PC-9 (cell line): ENCODE measurements around the gene CNOT6L. TPM values are rescaled to one million over a fixed set of nuclear protein-coding genes. Genes with fewer than 3 reads are reported as not detected.

Source experiments
- BruUV-seq: library from RNA; stranded (reverse); fragments of 400-500 nt; replicated peaks from 2 replicates; lab custom pipeline; 2021; lab: Mats Ljungman, UMichigan
- CTCF ChIA-PET: fragments of 300-600 bp; sonication (Branson Sonifier 250); formaldehyde crosslinking; loops from one replicate; lab custom pipeline; 2022; ENCODE audit warnings: antibody characterized with exemption; lab: Charles Lee
- POLR2A ChIA-PET: fragments of 300-600 bp; sonication (Branson Sonifier 250); formaldehyde crosslinking; loops from one replicate; lab custom pipeline; 2022; ENCODE audit warnings: antibody characterized with exemption; ENCODE audit not compliant: unreplicated experiment; lab: Charles Lee
- DNase-seq, 2 experiments: peaks; one replicate each; pipeline versions ENCODE4 v3.0.0 to v3.0.0-alpha.2; 2015 to 2022; ENCODE audit warnings: mixed read lengths in 1 of 2
- H2AFZ ChIP-seq: fragments of 200-600 bp; sonication (generic); 2 replicates; pipeline ENCODE4 v1.8.1; 2017; ENCODE audit warnings: antibody characterized with exemption
- H3F3A ChIP-seq: fragments of 200-600 bp; sonication (generic); 2 replicates; pipeline ENCODE4 v1.8.1; 2017; ENCODE audit warnings: antibody characterized with exemption, mild to moderate bottlenecking, low read depth; ENCODE audit not compliant: insufficient read depth
- H3K27ac ChIP-seq: fragments of 200-600 bp; sonication (generic); 2 replicates; pipeline ENCODE4 v1.6.1; 2016; ENCODE audit warnings: mixed run types
- H3K27me3 ChIP-seq: fragments of 200-600 bp; sonication (generic); 2 replicates; pipeline ENCODE4 v1.6.1; 2016; ENCODE audit warnings: low read depth, mixed run types; ENCODE audit not compliant: insufficient read depth
- H3K36me3 ChIP-seq: fragments of 200-600 bp; sonication (generic); 2 replicates; pipeline ENCODE4 v1.6.1; 2016; ENCODE audit warnings: low read depth, mixed run types
- H3K4me1 ChIP-seq: fragments of 200-600 bp; sonication (generic); replicated peaks from 2 replicates; pipeline ENCODE4 v1.6.1; 2016; ENCODE audit warnings: mixed run types; ENCODE audit not compliant: insufficient read depth
- H3K4me2 ChIP-seq: fragments of 200-600 bp; sonication (generic); 2 replicates; pipeline ENCODE4 v1.6.1; 2017; ENCODE audit warnings: mixed run types
- H3K4me3 ChIP-seq: fragments of 200-600 bp; sonication (generic); 2 replicates; pipeline ENCODE4 v1.6.1; 2016; ENCODE audit warnings: mixed run types
- H3K79me2 ChIP-seq: fragments of 200-600 bp; sonication (generic); 2 replicates; pipeline ENCODE4 v1.6.1; 2017; ENCODE audit warnings: low read depth, mixed run types
- H3K9me2 ChIP-seq: fragments of 200-600 bp; sonication (generic); 2 replicates; pipeline ENCODE4 v1.8.1; 2017; ENCODE audit warnings: mild to moderate bottlenecking; ENCODE audit not compliant: insufficient read depth
- H3K9me3 ChIP-seq: fragments of 200-600 bp; sonication (generic); 2 replicates; pipeline ENCODE4 v1.8.1; 2016; ENCODE audit warnings: low read depth; ENCODE audit not compliant: insufficient read depth
- H4K20me1 ChIP-seq: fragments of 200-600 bp; sonication (generic); 2 replicates; pipeline ENCODE4 v1.8.1; 2017; ENCODE audit not compliant: insufficient read depth
- CTCF ChIP-seq: fragments of 200-600 bp; sonication (generic); conservative IDR thresholded peaks from 2 replicates; pipeline ENCODE4 v1.6.1; 2017; ENCODE audit warnings: mixed run types, antibody characterized with exemption, mild to moderate bottlenecking, moderate library complexity
- EZH2 ChIP-seq: fragments of 200-600 bp; sonication (generic); IDR thresholded peaks from 2 replicates; pipeline ENCODE4 v1.8.0; 2017; ENCODE audit warnings: antibody characterized with exemption, low read depth
- intact Hi-C: fragments of 100-400 bp; cut with micrococcal nuclease; formaldehyde crosslinking; loops from one replicate; pipeline ENCODE4 v1.10.0; 2022; ENCODE audit not compliant: unreplicated experiment
- total RNA-seq: library from RNA; stranded (reverse); gene quantifications from 2 replicates; pipeline ENCODE4 v1.2.3, GENCODE V29; 2021

The CNOT6L gene
- total RNA-seq, 1 experiment from 2014 or later: 26.7 TPM

GRCh38 chr4:77695774-77696173 lies 123.4 kb downstream of the CNOT6L start:
- no TSS peak for BruUV-seq
- Histone ChIP-seq H3K9me2 (no peaks in the 10 kb centered on the region), H3K4me3 (no peak overlapping the region), H3K79me2 (no peaks in the 10 kb centered on the region), H4K20me1 (no peaks in the 10 kb centered on the region), H3K4me1 (peaks cover 31% of the 10 kb centered on the region), H3K27ac (peak overlapping the region; percentile 53), H2AFZ (no peak overlapping the region), H3K36me3 (no peaks in the 10 kb centered on the region), H3K9me3 (0 out of 2 replicates have a peak, but pooled peaks cover 7% of the 10 kb centered on the region), H3F3A (0 out of 2 replicates have a peak, but pooled peaks cover 8% of the 10 kb centered on the region), H3K27me3 (no peaks in the 10 kb centered on the region), H3K4me2 (peak overlapping the region; percentile 46)
- TF ChIP-seq CTCF: no peak
- TF ChIP-seq EZH2: no peak
- CTCF ChIA-PET: interaction anchor here (0.5 to 0.6 kb wide), 2 partner anchors 100 to 331 kb away, joined by 3 to 4 read pairs; no protein-coding TSS in a partner anchor
- intact Hi-C loops: no loop called here
- POLR2A ChIA-PET: interaction anchor here (0.6 kb wide), 1 partner anchor 856 kb away, joined by 3 read pairs; the partner anchor contains the start of gene ANXA3
- peak; percentile 10 to 67 for DNase-seq

GRCh38 chr4:77692847-77693432 lies 126.2 kb downstream of the CNOT6L start:
- ChIA-PET CTCF (no interaction called here), POLR2A (no interaction called here)
- Histone ChIP-seq H3K79me2 (no peaks in the 10 kb centered on the region), H3K9me3 (0 out of 2 replicates have a peak, but pooled peaks cover 7% of the 10 kb centered on the region), H3K4me3 (no peak overlapping the region), H2AFZ (no peak overlapping the region), H4K20me1 (no peaks in the 10 kb centered on the region), H3K9me2 (no peaks in the 10 kb centered on the region), H3K27ac (no peak overlapping the region), H3K4me1 (peaks cover 16% of the 10 kb centered on the region), H3K4me2 (no peak overlapping the region), H3K36me3 (no peaks in the 10 kb centered on the region), H3K27me3 (no peaks in the 10 kb centered on the region), H3F3A (no peaks in the 10 kb centered on the region)
- intact Hi-C loops: no loop called here
- DNase-seq: no peak
- no peak for TF ChIP-seq CTCF
- TF ChIP-seq EZH2: no peak
- BruUV-seq: no TSS peak

- ChIA-PET CTCF (no interaction called here), POLR2A (no interaction called here)
- no peaks in the 10 kb centered on the region for H3K36me3 ChIP-seq
- no peak overlapping the region for H3K4me3 ChIP-seq
- no peak overlapping the region for H2AFZ ChIP-seq
- no peak for DNase-seq
- no peaks in the 10 kb centered on the region for H3K27me3 ChIP-seq
- H3K79me2 ChIP-seq: no peaks in the 10 kb centered on the region
- no peaks in the 10 kb centered on the region for H3K4me1 ChIP-seq
- TF ChIP-seq CTCF (no peak), EZH2 (no peak)
- no TSS peak for BruUV-seq
- no peaks in the 10 kb centered on the region for H4K20me1 ChIP-seq
- H3K9me2 ChIP-seq: no peaks in the 10 kb centered on the region
- no peak overlapping the region for H3K4me2 ChIP-seq
- intact Hi-C loops: no loop called here
- H3K27ac ChIP-seq: no peak overlapping the region
- H3F3A ChIP-seq: no peaks in the 10 kb centered on the region
- no peaks in the 10 kb centered on the region for H3K9me3 ChIP-seq
These were observed 137.4 kb downstream of the CNOT6L start for GRCh38 chr4:77681792-77682191.
